ENCODE results near the gene ATP2A2. TPM values are rescaled to one million over a fixed set of nuclear protein-coding genes. Genes with fewer than 3 reads are reported as not detected.

The ATP2A2 gene
- total RNA-seq, 1 experiment from 2014 or later, result 154 TPM

DNA sequence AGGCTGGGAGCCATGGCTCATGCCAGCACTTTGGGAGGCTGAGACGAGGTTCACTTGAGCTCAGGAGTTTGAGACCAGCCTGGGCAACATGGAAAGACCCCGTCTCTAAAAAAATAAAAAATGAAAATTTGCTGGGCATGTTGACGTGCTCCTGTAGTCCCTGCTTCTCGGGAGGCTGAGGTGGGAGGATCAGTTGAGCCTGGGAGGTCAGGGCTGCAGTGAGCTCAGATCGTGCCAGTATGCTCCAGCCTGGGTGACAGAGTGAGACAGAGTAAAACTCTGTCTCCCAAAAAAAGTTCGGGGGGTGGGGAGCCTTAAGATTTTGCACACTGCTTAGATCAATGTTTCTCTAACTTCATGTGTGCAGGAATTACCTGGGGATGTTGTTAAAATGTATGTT, 30.9 kb downstream of the ATP2A2 start:
- Histone ChIP-seq H3K9me3 (ENCODE audit: insufficient read depth, low read depth) (no peaks in the 10 kb centered on the region), H3K4me3 (no peak overlapping the region), H3K4me1 (replicated peaks; ENCODE audit: insufficient read depth) (peaks cover 18% of the 10 kb centered on the region), H3K36me3 (ENCODE audit: low read depth) (peaks cover 32% of the 10 kb centered on the region), H3K79me2 (ENCODE audit: low read depth) (peaks cover 100% of the 10 kb centered on the region), H3K4me2 (no peak overlapping the region), H2AFZ (no peak overlapping the region), H3K27ac (peak overlapping the region; percentile 71), H3K27me3 (ENCODE audit: insufficient read depth, low read depth) (no peaks in the 10 kb centered on the region), H3F3A (ENCODE audit: insufficient read depth, low read depth) (peaks cover 66% of the 10 kb centered on the region), H3K9me2 (ENCODE audit: insufficient read depth) (0 out of 2 replicates have a peak, but pooled peaks cover 3% of the 10 kb centered on the region), H4K20me1 (ENCODE audit: insufficient read depth) (peaks cover 60% of the 10 kb centered on the region)
- no TSS peak for BruUV-seq (replicated peaks)
- TF ChIP-seq, protein P1, sequence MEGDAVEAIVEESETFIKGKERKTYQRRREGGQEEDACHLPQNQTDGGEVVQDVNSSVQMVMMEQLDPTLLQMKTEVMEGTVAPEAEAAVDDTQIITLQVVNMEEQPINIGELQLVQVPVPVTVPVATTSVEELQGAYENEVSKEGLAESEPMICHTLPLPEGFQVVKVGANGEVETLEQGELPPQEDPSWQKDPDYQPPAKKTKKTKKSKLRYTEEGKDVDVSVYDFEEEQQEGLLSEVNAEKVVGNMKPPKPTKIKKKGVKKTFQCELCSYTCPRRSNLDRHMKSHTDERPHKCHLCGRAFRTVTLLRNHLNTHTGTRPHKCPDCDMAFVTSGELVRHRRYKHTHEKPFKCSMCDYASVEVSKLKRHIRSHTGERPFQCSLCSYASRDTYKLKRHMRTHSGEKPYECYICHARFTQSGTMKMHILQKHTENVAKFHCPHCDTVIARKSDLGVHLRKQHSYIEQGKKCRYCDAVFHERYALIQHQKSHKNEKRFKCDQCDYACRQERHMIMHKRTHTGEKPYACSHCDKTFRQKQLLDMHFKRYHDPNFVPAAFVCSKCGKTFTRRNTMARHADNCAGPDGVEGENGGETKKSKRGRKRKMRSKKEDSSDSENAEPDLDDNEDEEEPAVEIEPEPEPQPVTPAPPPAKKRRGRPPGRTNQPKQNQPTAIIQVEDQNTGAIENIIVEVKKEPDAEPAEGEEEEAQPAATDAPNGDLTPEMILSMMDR (conservative IDR thresholded peaks at IDR 0.05), result no peak
- TF ChIP-seq EZH2 (IDR thresholded peaks at IDR 0.05; ENCODE audit: low read depth), result no peak
- ChIA-PET POLR2A (ENCODE audit: unreplicated experiment) (interaction anchor here (0.6 kb wide), 1 partner anchor 88 kb away, joined by 27 read pairs; no protein-coding TSS in a partner anchor), CTCF (interaction anchor here (0.7 to 1.1 kb wide), 2 partner anchors 119 to 651 kb away, joined by 3 read pairs; no protein-coding TSS in a partner anchor)
- intact Hi-C loops (cut with micrococcal nuclease; ENCODE audit: unreplicated experiment), result no loop called here
- no peak for DNase-seq

DNA sequence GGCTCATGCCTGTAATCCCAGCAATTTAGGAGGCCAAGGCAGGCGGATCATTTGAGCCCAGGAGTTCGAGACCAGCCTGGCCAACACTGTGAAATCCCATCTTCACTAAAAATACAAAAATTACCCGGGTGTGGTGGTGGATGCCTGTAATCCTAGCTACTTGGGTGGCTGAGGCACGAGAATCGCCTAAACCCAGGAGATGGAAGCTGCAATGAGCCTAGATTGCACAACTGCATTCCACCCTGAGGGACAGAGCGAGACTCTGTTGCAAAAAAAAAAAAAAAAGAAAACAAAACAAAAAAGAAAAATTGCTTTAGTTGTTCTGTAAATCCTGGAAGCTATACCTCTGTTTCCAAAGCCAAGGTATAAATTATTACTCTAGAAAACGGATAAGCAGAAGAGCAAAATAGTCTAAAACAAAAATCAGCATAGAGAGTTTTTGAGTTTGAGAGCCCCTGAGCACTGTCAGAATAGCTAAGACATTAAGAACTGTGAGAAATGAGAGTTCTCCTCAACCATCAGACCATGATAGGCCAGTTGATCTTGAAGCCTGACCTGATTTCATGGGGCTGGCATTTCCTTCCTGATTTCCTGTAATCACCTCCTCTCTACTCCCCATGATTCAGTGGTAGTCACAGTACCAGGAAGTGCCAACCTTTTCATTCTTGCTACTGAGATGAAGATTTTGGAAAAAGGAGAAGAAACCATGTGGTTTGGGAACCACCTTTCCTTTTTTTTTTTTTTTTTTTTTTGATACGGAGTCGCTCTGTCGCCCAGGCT, 31.7 kb downstream of the ATP2A2 start:
- Histone ChIP-seq H3K4me2 (peak overlapping the region; percentile 17; the same call in 1 of the 2 replicates), H3K27ac (peak overlapping the region; percentile 71), H4K20me1 (ENCODE audit: insufficient read depth) (peaks cover 62% of the 10 kb centered on the region), H3K4me3 (no peak overlapping the region), H3K9me3 (ENCODE audit: insufficient read depth, low read depth) (no peaks in the 10 kb centered on the region), H3K36me3 (ENCODE audit: low read depth) (peaks cover 36% of the 10 kb centered on the region), H2AFZ (no peak overlapping the region), H3K27me3 (ENCODE audit: insufficient read depth, low read depth) (no peaks in the 10 kb centered on the region), H3F3A (ENCODE audit: insufficient read depth, low read depth) (peaks cover 73% of the 10 kb centered on the region), H3K9me2 (ENCODE audit: insufficient read depth) (0 out of 2 replicates have a peak, but pooled peaks cover 3% of the 10 kb centered on the region), H3K4me1 (replicated peaks; ENCODE audit: insufficient read depth) (peaks cover 18% of the 10 kb centered on the region), H3K79me2 (ENCODE audit: low read depth) (peaks cover 98% of the 10 kb centered on the region)
- intact Hi-C loops (cut with micrococcal nuclease; ENCODE audit: unreplicated experiment), result no loop called here
- POLR2A ChIA-PET (ENCODE audit: unreplicated experiment), result no interaction called here
- TF ChIP-seq EZH2 (IDR thresholded peaks at IDR 0.05; ENCODE audit: low read depth), result no peak
- no TSS peak for BruUV-seq (replicated peaks)
- CTCF ChIA-PET, result interaction anchor here (0.6 to 1.1 kb wide), 2 partner anchors 118 to 575 kb away, joined by 3 read pairs; no protein-coding TSS in a partner anchor
- DNase-seq, result peak in 1 of 2 experiments; percentile 72

DNA sequence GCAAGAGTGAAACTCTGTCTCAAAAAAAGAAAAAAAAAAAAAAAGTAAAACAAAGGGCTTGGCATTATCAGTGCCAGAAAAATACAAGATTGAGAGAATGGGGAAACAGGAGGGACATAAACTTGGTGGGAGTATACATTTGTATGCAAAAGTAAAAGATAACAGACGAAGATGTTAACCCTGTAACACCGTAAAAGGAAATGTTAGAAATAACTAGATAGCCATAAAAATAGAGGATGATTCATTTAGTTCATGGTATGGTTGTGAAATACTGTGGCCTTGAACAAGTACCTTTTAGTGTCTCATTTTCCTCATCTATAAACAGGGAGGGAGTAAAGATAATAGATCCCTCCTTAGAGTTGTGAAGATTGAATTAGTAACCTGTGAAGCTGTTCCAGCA, 33.3 kb downstream of the ATP2A2 start:
- Histone ChIP-seq H2AFZ (no peak overlapping the region), H3K4me1 (replicated peaks; ENCODE audit: insufficient read depth) (peaks cover 18% of the 10 kb centered on the region), H3K4me2 (no peak overlapping the region), H3K9me3 (ENCODE audit: insufficient read depth, low read depth) (no peaks in the 10 kb centered on the region), H3F3A (ENCODE audit: insufficient read depth, low read depth) (peaks cover 80% of the 10 kb centered on the region), H3K9me2 (ENCODE audit: insufficient read depth) (0 out of 2 replicates have a peak, but pooled peaks cover 3% of the 10 kb centered on the region), H4K20me1 (ENCODE audit: insufficient read depth) (peaks cover 53% of the 10 kb centered on the region; the same call in 1 of the 2 replicates), H3K27ac (peak overlapping the region; percentile 71), H3K4me3 (no peak overlapping the region), H3K27me3 (ENCODE audit: insufficient read depth, low read depth) (no peaks in the 10 kb centered on the region), H3K36me3 (ENCODE audit: low read depth) (peaks cover 38% of the 10 kb centered on the region), H3K79me2 (ENCODE audit: low read depth) (peaks cover 98% of the 10 kb centered on the region)
- peak in 1 of 2 experiments; percentile 50 for DNase-seq
- ChIA-PET CTCF (no interaction called here), POLR2A (ENCODE audit: unreplicated experiment) (no interaction called here)
- intact Hi-C loops (cut with micrococcal nuclease; ENCODE audit: unreplicated experiment), result no loop called here
- BruUV-seq (replicated peaks), result no TSS peak
- no peak for TF ChIP-seq EZH2 (IDR thresholded peaks at IDR 0.05; ENCODE audit: low read depth)
- TF ChIP-seq, protein P1 (conservative IDR thresholded peaks at IDR 0.05), result no peak

Data from PC-9 (cell line).